H9 (cell line): Measurements from ENCODE around the gene PLXNB2. TPM values are rescaled to one million over a fixed set of nuclear protein-coding genes. Genes with fewer than 3 reads are reported as not detected.

ENCODE experiments used
- DNase-seq: peaks from one replicate; pipeline ENCODE4 v3.0.0-alpha.2; 2017
- H2AFZ ChIP-seq: one replicate; pipeline ENCODE4 v1.6.1; 2013; ENCODE audit warnings: mild to moderate bottlenecking, low read length, control low read depth, moderate library complexity
- H2AK5ac ChIP-seq: 2 replicates; pipeline ENCODE4 v1.6.1; 2013; ENCODE audit warnings: low read length, control low read depth, mixed read lengths; ENCODE audit not compliant: insufficient read length
- H2BK120ac ChIP-seq: one replicate; pipeline ENCODE4 v1.6.1; 2013; ENCODE audit warnings: low read depth, mild to moderate bottlenecking, low read length, control low read depth, inconsistent platforms; ENCODE audit not compliant: poor library complexity, severe bottlenecking
- H2BK12ac ChIP-seq: 2 replicates; pipeline ENCODE4 v1.6.1; 2013; ENCODE audit warnings: low read length, control low read depth, mixed read lengths, low read depth; ENCODE audit not compliant: insufficient read length
- H2BK15ac ChIP-seq: 2 replicates; pipeline ENCODE4 v1.6.1; 2013; ENCODE audit warnings: low read depth, low read length, control low read depth
- H2BK20ac ChIP-seq: one replicate; pipeline ENCODE4 v1.6.1; 2013; ENCODE audit warnings: low read depth, mild to moderate bottlenecking, low read length, control low read depth, inconsistent platforms; ENCODE audit not compliant: poor library complexity, severe bottlenecking
- H2BK5ac ChIP-seq: 2 replicates; pipeline ENCODE4 v1.6.1; 2013; ENCODE audit warnings: low read length, control low read depth, mixed read lengths; ENCODE audit not compliant: insufficient read length
- H3K14ac ChIP-seq: 2 replicates; pipeline ENCODE4 v1.6.1; 2013; ENCODE audit warnings: low read length, control low read depth; ENCODE audit not compliant: insufficient read depth
- H3K18ac ChIP-seq: 2 replicates; pipeline ENCODE4 v1.6.1; 2013; ENCODE audit warnings: low read depth, mild to moderate bottlenecking, mixed read lengths, low read length, control low read depth; ENCODE audit not compliant: insufficient read length
- H3K23ac ChIP-seq: 2 replicates; pipeline ENCODE4 v1.6.1; 2013; ENCODE audit warnings: low read length, control low read depth, mixed read lengths, low read depth; ENCODE audit not compliant: insufficient read length
- H3K23me2 ChIP-seq: 2 replicates; pipeline ENCODE4 v1.6.1; 2013; ENCODE audit warnings: low read depth, mild to moderate bottlenecking, mixed read lengths, low read length, control low read depth; ENCODE audit not compliant: insufficient read length, poor library complexity, severe bottlenecking
- H3K27ac ChIP-seq: 2 replicates; pipeline ENCODE4 v1.5.1; 2013; ENCODE audit warnings: low read length, control low read depth, mixed read lengths, low read depth; ENCODE audit not compliant: insufficient read length
- H3K27me3 ChIP-seq: 2 replicates; pipeline ENCODE4 v1.6.1; 2013; ENCODE audit warnings: low read length, control low read depth, inconsistent platforms; ENCODE audit not compliant: insufficient read depth
- H3K4ac ChIP-seq: 2 replicates; pipeline ENCODE4 v1.6.1; 2013; ENCODE audit warnings: low read depth, mild to moderate bottlenecking, control low read depth, inconsistent platforms, low read length, moderate library complexity
- H3K4me1 ChIP-seq: 2 replicates; pipeline ENCODE4 v1.6.1; 2013; ENCODE audit warnings: low read length, control low read depth, inconsistent platforms; ENCODE audit not compliant: insufficient read depth
- H3K4me2 ChIP-seq: 2 replicates; pipeline ENCODE4 v1.6.1; 2013; ENCODE audit warnings: low read length, control low read depth, mixed read lengths; ENCODE audit not compliant: insufficient read length, insufficient read depth
- H3K56ac ChIP-seq: 2 replicates; pipeline ENCODE4 v1.6.1; 2013; ENCODE audit warnings: low read depth, mild to moderate bottlenecking, mixed read lengths, low read length, control low read depth; ENCODE audit not compliant: insufficient read length
- H3K79me1 ChIP-seq: 2 replicates; pipeline ENCODE4 v1.6.1; 2013; ENCODE audit warnings: low read depth, mild to moderate bottlenecking, moderate library complexity, low read length, control low read depth, inconsistent platforms; ENCODE audit not compliant: insufficient read depth, poor library complexity, severe bottlenecking
- H3K79me2 ChIP-seq: 2 replicates; pipeline ENCODE4 v1.6.1; 2013; ENCODE audit warnings: low read length, control low read depth, inconsistent platforms; ENCODE audit not compliant: insufficient read depth
- H3K9ac ChIP-seq: 2 replicates; pipeline ENCODE4 v1.6.1; 2013; ENCODE audit warnings: low read length, control low read depth, mixed read lengths; ENCODE audit not compliant: insufficient read length; ENCODE audit errors: extremely low read depth
- H3K9me3 ChIP-seq: one replicate; pipeline ENCODE4 v1.6.1; 2013; ENCODE audit warnings: low read depth, low read length, inconsistent platforms; ENCODE audit not compliant: control insufficient read depth
- H3T11ph ChIP-seq: one replicate; pipeline ENCODE4 v1.6.1; 2013; ENCODE audit warnings: mild to moderate bottlenecking, low read length, control low read depth, inconsistent platforms
- H4K20me1 ChIP-seq: one replicate; pipeline ENCODE4 v1.6.1; 2013; ENCODE audit not compliant: control insufficient read depth, insufficient read length, insufficient read depth
- H4K5ac ChIP-seq: 2 replicates; pipeline ENCODE4 v1.6.1; 2013; ENCODE audit warnings: low read depth, mild to moderate bottlenecking, mixed read lengths, low read length, control low read depth; ENCODE audit not compliant: insufficient read length
- H4K8ac ChIP-seq: replicated peaks from 2 replicates; pipeline ENCODE4 v1.6.1; 2013; ENCODE audit warnings: low read length, control low read depth, mixed read lengths, low read depth; ENCODE audit not compliant: insufficient read length
- H4K91ac ChIP-seq: 2 replicates; pipeline ENCODE4 v1.6.1; 2013; ENCODE audit warnings: low read depth, mild to moderate bottlenecking, moderate library complexity, mixed read lengths, low read length, control low read depth; ENCODE audit not compliant: insufficient read length
- H3K27ac Mint-ChIP-seq, 3 experiments: 2 replicates in 2 of 3; 3 replicates in 1 of 3; pipeline ENCODE4 v1.8.0; 2020 to 2021; ENCODE audit warnings: mixed read lengths in 3 of 3, mild to moderate bottlenecking in 1 of 3, moderate library complexity in 1 of 3
- H3K27me3 Mint-ChIP-seq: 2 replicates; pipeline ENCODE4 v1.8.0; 2021; ENCODE audit warnings: low read depth, mild to moderate bottlenecking, moderate library complexity, mixed read lengths
- H3K36me3 Mint-ChIP-seq, 3 experiments: 2 replicates in 2 of 3; 3 replicates in 1 of 3; pipeline ENCODE4 v1.8.0; 2020 to 2021; ENCODE audit warnings: low read depth in 3 of 3, mixed read lengths in 3 of 3; ENCODE audit not compliant: insufficient read depth in 1 of 3
- H3K4me1 Mint-ChIP-seq, 2 experiments: 2 replicates each; pipeline ENCODE4 v1.8.0; 2020; ENCODE audit warnings: mixed read lengths in 2 of 2
- H3K4me3 Mint-ChIP-seq, 2 experiments: 2 replicates in 1 of 2; 3 replicates in 1 of 2; pipeline ENCODE4 v1.8.0; 2020 to 2021; ENCODE audit warnings: mild to moderate bottlenecking in 2 of 2, mixed read lengths in 2 of 2, moderate library complexity in 1 of 2
- H3K9me3 Mint-ChIP-seq, 2 experiments: 2 replicates in 1 of 2; 3 replicates in 1 of 2; pipeline ENCODE4 v1.8.0; 2020; ENCODE audit warnings: mild to moderate bottlenecking in 2 of 2, mixed read lengths in 2 of 2, moderate library complexity in 1 of 2
- CTCF ChIP-seq: fragments of 200-600 bp; sonication (generic); conservative IDR thresholded peaks from 3 replicates; pipeline ENCODE4 v1.8.0; 2021; ENCODE audit warnings: antibody characterized with exemption, mild to moderate bottlenecking
- WGBS: extraction: QIAGEN DNeasy Blood & Tissue Kit; methylation state at CpG from one replicate; pipeline ENCODE4 v1.1.7; 2013; ENCODE audit warnings: missing lambda C conversion rate, low lambda C conversion rate, mixed read lengths; ENCODE audit not compliant: insufficient read length; ENCODE audit errors: extremely low coverage; 5-methylcytosine and 5-hydroxymethylcytosine counted together
- total RNA-seq: library from RNA; stranded (reverse); gene quantifications from 2 replicates; pipeline ENCODE4 v1.2.1, GENCODE V29; 2021

The PLXNB2 gene
- total RNA-seq, 1 experiment from 2014 or later = 87.6 TPM

- H3K27ac Mint-ChIP-seq = peak overlapping the region in 2 of 3 experiments; percentile 33 to 77; a peak in 3 of 7 replicates
- Histone ChIP-seq H2BK12ac (no peak overlapping the region), H3K14ac (no peak overlapping the region), H4K20me1 (no peaks in the 10 kb centered on the region), H3K56ac (no peak overlapping the region), H3K4ac (no peak overlapping the region), H2BK15ac (no peak overlapping the region), H4K8ac (no peak overlapping the region), H2AK5ac (no peak overlapping the region), H3K4me1 (no peaks in the 10 kb centered on the region), H3T11ph (no peak overlapping the region), H3K9me3 (no peaks in the 10 kb centered on the region), H3K23ac (no peak overlapping the region), H3K27ac (no peak overlapping the region), H4K5ac (no peak overlapping the region), H3K23me2 (no peaks in the 10 kb centered on the region), H3K79me2 (no peaks in the 10 kb centered on the region), H2BK5ac (no peak overlapping the region), H2BK20ac (no peak overlapping the region), H3K4me2 (no peak overlapping the region), H4K91ac (no peak overlapping the region), H3K9ac (no peak overlapping the region), H3K79me1 (no peaks in the 10 kb centered on the region), H2BK120ac (no peak overlapping the region), H2AFZ (no peak overlapping the region), H3K18ac (no peak overlapping the region), H3K27me3 (no peaks in the 10 kb centered on the region)
- DNase-seq = no peak
- no peaks in the 10 kb centered on the region for H3K4me1 Mint-ChIP-seq
- no peak for TF ChIP-seq CTCF
- H3K27me3 Mint-ChIP-seq = no peaks in the 10 kb centered on the region
- WGBS = no CpG with 5 or more reads among the region's 25 CpGs
- H3K36me3 Mint-ChIP-seq = peaks cover 14 to 31% (median 25%) of the 10 kb centered on the region in 3 experiments
- H3K9me3 Mint-ChIP-seq = peaks cover 0 to 2% of the 10 kb centered on the region in 2 experiments; a peak in 1 of 5 replicates
- H3K4me3 Mint-ChIP-seq = no peak overlapping the region
Observed at GRCh38 chr22:50227579-50228215, 79.7 kb downstream of the PLXNB2 start.
